ENCODE measurements around the gene MSMP.
A peak's percentile ranks its signal among the peaks of the same experiment; 100 is the strongest.

The MSMP gene

DNA sequence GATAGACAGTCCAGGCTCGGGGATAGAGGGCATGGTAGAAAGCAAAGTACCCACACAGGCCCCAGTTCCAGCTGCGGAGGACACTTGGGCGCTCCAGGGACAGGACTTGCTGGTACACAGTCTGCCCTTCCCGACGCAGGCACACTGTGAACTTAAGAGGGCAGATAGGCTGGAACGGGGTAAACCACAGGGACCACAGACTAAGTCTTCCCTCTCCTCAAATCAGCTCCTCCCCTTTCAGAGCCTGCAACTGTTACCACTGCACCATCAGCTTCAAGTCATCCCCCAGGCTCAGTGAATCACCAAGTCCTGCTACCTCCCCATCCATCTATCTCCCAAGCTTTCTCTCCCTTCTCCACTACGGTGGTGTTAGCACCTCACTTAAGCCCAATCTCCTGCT, 12.3 kb downstream of the MSMP start:
- no peak for DNase-seq

DNA sequence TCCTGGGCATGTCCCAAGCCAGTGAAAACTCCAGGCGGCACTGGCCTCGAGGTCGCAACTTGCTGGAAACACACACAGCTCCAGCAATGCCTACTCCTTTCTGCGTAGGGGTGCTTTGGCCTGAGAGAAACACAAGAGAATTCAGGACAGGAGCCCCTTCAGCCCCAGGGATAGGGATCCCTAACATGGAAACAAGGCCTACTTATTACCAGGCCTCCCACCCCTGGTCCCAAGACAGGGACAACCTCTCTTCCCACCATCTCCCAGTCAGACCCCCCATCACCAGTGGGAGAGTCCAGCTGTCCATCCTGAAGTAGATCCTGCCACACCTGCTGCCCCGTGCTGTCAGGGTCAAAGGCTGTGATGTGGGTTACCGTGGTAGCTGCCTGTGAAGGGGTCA, 13.8 kb downstream of the MSMP start:
- DNase-seq = no peak

DNA sequence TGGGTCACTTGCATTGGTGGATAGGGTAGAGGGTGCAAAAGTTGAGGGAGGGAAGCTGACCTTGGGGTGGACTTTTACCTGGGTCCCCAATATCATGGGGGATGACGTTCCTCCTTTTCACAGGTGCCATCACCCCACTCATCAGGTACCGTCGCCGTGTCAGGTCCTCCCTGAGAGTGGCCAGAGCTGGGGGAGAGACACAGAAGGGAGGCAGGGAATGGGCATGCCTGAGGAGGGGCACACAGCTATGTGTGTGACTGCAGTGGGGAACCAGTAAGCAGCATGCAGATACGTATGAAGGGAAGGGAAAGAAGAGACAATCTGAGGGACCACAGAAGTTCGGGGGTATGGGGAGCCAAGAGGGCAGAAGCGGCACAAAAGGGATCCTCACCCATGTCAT, 15.2 kb downstream of the MSMP start:
- no peak for DNase-seq

DNA sequence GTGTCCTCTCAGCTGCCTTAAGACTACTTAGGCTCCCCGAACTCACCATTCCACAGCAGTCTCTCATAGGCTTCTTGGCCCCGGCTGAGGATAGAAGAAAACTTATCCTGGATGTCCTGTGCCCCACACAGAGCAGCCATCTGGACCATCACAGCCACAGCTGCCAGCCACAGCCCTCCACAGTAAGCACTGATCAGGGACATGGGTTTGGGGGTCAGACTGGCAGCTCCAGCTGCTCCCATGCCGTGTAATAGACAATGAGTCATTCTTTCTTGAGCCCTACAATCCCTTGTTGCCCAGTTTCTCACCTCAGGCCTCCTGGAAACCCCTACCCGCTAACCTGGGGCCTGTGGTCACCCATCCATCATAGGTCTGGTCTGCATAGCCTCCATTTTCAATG, 15.9 kb downstream of the MSMP start:
- DNase-seq = no peak

GRCh38 chr9:35737143-35737542, 16.9 kb downstream of the MSMP start:
- no peak for DNase-seq

DNA sequence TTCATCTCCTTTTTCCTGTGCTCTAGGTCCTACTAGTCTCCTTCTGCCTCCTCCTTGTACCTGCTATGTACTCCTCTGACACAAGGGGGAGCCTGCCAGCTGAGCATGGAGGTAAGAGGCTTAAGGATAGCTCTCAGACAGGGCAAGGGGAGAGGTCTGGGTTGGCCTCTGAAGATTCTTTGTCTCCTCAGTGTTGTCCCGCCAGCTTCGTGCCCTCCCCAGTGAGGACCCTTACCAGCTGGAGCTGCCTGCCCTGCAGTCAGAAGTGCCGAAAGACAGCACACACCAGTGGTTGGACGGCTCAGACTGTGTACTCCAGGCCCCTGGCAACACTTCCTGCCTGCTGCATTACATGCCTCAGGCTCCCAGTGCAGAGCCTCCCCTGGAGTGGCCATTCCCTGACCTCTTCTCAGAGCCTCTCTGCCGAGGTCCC, 17.9 kb downstream of the MSMP start:
- no peak for DNase-seq

DNA sequence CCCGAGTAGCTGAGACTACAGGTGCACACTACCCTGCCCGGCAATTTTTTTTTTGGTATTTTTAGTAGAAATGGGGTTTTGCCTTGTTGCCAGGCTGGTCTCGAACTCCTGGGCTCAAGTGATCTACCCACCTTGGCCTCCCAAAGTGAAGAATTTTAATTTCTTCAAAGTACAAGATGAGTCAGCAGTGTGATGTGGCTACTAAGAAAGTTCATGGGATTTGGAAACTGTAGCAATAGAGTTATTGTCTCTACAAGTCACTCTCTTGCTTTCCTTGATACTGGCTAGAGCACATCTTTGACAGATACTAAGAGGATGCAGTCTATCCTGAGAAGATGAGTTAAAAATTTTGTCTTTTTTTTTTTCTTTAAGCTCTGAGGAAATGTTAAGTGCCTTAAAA, 20.0 kb downstream of the MSMP start:
- no peak for DNase-seq

DNA sequence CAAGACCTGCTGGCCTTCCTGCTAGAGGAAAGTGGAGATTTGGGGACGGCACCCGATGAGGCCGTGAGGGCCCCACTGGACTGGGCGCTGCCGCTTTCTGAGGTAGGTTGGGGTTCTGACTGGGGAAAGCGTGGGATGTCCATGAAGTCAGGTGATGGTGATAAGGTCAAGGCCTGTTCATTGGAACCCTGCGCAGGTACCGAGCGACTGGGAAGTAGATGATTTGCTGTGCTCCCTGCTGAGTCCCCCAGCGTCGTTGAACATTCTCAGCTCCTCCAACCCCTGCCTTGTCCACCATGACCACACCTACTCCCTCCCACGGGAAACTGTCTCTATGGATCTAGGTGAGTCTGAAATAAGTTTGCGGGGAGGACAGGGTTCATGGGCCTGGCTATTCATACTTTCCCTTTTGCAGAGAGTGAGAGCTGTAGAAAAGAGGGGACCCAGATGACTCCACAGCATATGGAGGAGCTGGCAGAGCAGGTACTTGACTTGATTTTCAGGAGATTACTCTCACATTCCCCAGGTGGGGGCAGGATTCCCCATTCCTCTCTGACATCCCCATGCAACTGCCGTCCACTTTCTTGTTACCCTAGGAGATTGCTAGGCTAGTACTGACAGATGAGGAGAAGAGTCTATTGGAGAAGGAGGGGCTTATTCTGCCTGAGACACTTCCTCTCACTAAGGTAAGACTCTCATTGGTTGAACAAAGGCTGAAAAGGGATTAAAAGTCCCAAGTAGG, 21.1 kb downstream of the MSMP start:
- DNase-seq = no peak

- peak; percentile 72 for DNase-seq
Measured at GRCh38 chr9:35732185-35732799, 21.8 kb downstream of the MSMP start, which contains the start of the genes CREB3 and TLN1. Gene CREB3, plus strand, starts transcription at chr9:35732666. Its CDS starts 107 bp downstream, at chr9:35732773. Gene TLN1, minus strand, starts transcription at chr9:35732195. Its CDS starts 6,501 bp downstream, at chr9:35725694.

- no peak for DNase-seq
Measured at GRCh38 chr9:35731415-35732184, 22.5 kb downstream of the MSMP start.

DNA sequence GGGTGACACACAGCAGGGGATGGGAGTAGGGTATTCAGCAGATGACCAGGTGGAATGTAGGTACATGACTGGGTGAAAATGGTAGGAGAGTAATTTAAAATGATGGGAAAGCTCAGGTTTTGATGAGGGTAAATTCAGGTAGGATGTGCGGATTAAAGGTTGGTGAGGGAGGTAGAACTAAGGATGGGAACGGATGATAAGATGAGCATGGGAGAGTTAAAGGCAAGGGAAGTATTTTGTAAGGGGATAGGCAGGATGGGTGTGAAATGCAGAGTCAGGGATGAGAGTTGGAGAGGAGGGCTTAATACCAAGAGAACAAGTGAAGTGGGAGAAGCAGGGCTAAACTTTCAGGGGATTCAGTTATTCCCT, 23.6 kb downstream of the MSMP start:
- no peak for DNase-seq

DNA sequence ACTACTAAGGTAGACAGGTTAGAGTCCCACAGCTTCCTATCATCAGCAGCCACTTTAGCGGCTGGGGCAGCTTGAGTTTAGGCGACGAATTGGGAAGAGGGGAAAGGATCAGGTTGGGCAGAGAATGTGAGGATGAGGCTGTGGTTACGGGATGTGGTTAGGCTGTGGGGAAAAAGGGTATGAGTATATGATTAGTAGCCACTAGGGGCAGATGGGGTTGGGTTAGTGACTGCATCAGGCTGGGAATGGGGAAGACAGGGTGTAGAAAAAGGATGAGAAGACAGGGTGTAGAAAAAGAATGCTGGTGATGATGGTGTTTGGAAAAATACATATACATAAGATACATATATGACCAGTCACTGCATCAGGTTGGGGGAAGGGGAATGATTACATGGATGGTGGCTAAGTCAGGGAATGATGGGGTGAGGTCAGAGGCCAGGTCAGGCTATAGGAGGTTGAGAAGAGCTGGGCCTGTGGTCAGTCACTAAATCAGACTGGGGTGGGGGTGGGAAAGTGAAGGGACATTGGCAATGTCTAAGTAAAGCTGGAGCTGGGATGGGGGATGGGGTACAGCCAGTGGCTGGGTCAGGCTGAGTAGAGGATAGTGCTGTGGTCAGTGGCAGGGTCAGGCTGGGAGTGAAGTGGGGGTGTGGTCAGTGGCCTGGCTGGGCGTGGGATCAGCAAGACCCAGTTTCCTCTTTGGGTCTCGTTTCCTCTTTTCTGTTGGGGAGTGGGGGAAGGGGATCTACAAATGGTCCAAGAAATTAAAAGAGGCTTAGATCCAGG, 24.2 kb downstream of the MSMP start:
- no peak for DNase-seq

DNA sequence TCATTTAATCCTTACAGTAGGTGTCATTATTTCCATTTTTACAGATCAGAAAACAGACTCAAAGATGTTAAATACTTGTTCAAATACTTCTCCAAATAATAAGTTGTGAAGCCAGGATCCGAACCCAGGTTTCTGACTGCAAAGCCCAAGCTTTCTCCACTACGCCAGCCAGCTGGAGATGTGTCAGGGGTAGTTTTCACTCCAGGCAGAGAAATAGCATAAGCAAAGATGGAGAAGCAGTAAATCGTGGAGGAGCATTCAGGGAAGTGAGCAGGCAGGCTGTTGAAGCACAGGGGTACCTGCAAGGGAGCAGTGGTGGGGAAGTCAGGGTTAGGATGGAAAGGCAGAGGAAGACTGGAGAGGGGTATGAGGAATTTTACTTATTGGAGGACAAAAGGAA, 25.0 kb downstream of the MSMP start:
- DNase-seq = no peak

DNA sequence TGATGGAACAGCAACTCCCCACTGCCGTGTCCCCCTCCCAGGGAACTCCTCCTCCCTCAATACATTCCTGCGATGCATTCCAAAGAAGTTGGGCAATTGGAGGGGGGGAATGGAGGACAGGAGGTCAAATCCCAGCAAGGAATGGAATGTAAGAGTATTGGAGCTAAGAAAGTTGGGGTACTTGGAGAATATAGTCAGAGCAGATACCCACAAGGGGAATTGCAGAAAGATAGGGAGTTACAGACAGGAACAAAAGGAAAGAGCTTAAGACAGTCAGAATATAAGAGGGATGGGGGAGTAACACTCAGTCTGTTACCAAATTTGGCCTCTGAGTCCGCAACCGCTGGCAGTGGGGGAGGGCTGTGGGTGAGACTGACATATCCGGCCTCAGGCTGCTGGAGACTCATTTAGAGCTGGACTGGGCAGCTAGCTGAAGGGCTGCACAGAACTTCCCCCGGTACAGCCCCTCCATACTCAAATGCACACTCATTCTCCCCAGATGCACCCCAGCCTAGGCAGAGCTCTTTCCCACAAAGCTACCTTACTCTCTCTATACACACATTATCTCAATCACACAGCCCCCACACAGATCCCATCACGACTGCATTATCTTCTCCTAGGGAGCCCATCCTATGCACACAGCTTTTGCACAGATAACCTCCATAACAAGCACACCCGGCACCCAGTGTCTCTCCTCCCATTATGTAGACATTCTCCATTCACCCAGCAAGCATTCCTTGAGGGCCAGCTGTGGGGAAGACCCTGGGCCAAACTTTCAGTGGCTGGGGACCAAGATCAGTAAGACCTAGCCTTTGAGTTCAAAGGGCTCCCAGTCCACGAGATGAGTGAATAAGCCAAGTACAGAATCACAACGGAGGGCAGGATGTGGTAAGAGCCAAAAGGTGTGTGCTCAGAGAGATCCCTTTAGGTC, 25.8 kb downstream of the MSMP start:
- no peak for DNase-seq

DNA sequence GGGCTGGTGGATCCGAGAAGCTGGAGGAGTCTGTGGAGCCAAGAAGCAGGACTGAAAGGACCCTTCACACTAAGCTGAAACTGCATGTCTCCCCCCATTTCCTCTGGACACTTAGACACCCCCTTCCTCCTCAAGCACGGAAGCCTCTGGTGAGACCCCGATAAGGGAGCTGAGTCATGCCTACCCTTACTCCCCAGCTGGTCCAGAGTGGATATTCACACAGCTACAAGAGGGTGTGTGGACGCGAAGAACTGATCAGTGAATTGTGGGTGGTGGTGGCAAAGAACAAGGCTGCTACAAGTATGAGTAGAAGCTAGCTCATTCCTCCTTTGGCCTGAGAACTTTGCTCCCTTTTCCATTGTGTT, 26.4 kb downstream of the MSMP start:
- DNase-seq = no peak

DNA sequence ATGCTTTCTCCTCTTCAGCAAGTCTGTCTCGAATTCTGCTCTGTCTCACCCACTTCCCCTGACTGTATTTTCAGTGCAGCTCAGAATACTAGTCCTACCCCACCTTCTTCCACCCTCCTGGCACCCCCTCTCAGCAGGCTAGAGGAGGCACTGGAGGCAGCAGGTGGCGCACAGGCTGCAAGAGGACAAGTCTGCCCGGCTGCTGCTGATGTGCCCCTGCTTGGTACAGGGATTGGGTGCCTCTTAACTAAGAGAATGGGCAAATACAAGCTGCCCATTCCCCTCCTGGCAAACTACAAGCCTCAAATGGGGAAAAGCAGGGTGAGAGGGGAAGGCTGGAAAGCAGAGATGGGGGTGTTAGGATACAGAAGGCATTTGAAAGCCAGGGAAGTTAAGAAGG, 27.1 kb downstream of the MSMP start:
- DNase-seq = no peak

- DNase-seq = no peak
Measured at GRCh38 chr9:35725362-35725761, 28.7 kb downstream of the MSMP start.

- no peak for DNase-seq
Measured at GRCh38 chr9:35723908-35724307, 30.2 kb downstream of the MSMP start.

DNA sequence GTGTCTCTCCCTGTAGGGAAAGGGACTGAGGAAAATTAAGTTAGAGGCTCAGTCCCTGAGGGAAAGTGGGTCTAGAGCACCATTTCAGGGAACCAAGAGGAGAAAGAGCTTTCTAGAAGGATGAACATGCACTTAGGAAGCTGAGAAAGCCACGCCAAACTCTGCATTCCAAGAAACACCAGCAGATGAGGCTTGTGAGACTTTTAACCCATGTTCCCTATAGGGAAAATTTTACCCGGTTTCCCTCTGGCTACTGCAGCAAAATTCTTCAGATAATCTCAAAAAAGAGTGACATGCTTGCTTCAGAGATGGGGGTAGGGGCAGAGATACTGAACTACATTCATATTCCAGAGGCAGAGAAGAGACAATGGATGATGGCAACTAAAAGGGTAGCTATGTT, 30.6 kb downstream of the MSMP start:
- DNase-seq = no peak

GRCh38 chr9:35719546-35719945, 34.5 kb downstream of the MSMP start:
- DNase-seq = no peak

- DNase-seq = no peak
Measured at GRCh38 chr9:35718721-35719511, 35.2 kb downstream of the MSMP start.
